HG03045 (cell line): ENCODE results near the gene CDK2AP2.

Experiments used
- ATAC-seq: cut with Tn5 transposase; IDR thresholded peaks from one replicate; pipeline ENCODE4 v1.9.1; 2021; ENCODE audit warnings: mild to moderate bottlenecking, moderate library complexity; ENCODE audit not compliant: unreplicated experiment

The CDK2AP2 gene

DNA sequence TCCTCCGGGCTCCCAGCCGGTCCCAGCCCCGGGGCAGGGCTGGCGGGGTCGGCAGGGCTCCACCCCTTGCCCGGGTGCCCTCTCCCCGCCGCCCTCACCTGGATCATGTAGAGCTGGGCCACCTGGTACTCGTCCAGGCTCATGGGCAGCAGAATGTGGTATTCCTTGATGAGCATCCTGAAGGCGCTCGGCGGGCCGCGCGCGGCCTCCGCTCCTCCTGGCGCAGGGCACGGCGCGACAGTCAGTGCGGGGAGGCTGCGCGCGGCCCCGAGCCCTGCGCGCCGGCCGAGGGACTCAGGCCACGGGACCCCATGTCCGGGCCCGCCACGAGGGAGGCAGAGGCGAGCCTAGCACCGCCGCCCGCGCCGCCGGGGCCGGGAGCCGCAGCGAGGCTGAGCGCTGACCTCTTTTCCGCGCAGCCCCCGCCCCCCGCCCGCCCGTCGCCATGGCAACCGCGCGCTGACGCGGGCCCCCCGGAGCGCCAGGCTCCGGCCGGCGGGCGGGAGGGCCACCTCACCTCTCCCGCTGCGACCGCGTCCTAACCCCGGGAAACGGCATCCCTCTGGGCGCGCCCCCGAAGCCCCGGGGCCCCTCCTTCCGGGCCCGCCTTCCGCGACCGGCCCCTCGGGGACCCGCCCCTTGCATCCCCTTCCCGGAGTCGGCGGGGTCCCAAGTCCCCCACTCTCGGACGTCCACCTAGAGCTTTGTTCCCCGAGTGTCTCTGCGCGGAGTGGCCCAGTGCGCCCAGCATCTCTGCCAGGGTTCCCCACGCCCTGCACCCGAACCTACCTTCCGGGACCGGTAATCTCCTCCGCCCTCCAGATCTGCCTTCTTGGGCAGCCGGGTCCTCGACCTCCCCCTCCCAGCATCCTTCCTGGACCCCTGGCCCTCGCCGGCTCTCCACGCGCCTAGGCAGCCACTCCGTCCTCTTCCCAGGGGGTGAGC is 3.7 kb downstream of the CDK2AP2 start:
- ATAC-seq = no peak

DNA sequence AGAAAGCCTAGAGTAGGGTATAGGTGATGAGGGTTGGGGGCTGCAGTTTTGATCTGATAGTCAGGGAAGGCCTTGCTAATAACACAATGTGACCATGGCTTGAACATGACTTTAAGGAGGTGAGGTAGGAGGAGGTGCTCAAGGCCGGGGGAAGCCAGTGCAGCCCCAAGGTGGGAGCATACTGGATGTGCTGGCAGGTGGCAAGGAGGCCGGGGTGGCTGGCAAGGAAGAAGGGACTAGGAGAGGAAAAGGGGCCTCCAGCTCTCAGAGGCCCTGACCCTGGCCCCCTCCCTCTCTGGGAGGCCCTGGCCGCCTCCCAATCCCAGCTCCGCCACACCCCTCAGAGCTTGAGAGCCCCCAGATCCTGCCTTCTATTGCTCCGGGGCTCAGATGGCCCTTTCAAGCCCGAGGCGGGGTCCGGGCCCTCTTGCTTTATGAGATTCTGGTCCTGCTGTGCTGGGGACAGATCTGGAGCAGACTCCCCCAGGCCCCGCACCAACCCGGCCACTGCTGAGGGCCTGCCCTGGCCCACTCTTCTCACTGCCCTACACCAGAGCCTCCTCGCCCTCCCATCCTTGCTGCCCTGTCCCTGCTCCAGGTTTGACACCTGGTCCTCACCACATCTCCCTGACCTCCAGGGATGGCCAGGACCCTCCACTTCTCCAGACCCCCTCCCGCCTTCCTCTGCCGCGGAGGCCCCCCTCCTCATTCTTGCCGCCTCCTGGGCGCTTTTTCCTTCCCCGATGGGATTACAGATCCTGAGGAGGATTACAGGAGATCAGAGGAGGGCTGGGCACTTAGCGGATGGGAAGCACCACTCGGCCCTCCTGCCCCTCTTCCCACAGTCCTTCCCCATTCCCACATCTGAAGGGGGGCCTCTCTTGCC is 4.6 kb downstream of the CDK2AP2 start:
- ATAC-seq = no peak

DNA sequence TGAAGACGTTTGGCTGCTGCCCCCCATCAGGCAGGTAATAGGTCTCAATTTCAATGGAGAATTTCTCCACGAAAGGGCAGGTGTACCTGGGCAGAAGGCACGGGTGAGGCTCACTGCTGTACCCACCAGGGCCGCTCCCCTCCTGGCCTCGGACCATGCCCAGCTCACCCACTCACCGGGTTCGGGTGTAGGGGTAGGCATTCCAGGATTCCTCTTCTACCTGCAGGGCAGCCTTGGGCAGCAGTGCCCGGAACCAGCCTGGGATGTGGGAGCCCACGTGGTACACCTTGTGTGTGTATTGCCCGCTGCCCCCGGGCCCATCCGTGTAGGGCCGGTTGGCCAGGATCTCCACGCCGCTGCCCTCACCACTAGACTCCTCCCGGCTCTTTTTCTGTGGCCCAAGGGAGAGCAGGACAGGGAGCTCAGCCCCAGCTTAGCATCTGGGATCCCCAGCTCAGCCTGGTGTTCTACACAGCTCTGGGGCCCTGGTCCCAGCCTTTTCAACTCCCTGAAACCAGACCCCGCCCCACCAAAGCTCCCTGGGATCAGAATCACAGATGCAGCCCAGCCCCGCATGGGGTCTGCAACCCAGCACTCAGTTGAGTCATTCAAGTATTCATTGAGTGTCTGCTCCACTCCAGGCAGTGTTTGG is 5.5 kb downstream of the CDK2AP2 start:
- ATAC-seq = no peak

DNA sequence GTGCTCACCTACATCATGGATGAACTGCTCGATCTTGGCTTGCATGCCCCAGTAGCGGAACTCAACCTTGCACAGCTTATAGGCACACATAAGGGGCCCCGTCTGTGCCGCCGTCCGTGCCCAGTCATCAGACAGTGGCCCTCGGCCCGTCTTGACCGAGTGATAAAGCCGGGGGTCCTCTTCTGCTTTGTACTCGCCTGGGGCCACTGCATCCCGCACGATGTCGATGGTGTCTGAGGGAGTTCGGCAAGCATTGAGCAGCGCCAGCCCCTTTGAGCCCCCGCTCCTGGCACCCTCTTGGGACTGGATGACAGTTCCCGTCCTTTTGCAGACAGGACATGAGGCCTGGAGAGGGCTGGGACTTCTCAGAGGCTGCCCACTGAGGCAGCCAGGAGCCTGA is 6.1 kb downstream of the CDK2AP2 start:
- ATAC-seq = no peak

DNA sequence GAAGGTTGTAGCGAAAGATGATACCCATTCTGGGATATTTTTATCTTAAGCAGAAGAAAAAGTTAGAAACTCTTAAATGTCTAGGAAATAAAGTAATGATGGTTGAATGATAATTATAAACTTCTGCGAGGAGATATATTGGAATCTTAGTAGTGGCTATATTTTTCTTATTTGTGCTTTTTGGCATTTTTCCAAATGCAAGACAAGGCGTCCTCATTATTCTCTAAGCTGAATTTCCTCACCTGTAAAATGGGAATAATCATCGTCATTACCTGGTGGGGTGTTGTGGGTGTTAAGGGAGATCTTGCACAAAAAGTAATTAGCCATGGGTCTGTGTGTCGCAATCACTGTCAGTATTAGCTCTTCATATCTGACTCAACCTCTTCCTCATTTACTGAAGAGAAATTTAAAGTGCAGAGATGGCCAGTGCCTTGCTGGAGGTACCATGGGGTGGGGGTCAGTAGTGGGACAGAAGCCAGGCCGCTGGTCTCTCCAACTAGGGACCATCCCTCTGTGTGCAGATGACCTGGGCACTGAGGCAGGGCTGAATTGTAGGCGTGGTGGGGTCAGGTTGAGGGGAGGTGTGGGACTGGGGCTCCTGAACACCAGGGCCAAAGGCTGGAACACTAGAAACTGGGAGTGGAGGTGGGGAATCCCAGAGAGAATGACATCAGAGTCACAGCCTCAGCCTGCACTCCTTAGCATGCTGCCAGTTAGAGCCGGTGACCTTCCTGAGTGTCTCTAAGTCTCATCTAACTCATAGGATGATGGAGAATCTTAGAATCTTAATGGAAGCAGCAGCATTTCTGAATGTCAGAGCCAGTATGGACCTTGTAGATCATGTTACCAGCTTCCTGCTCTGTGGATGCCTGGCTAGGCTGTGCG is 6.9 kb downstream of the CDK2AP2 start:
- no peak for ATAC-seq

DNA sequence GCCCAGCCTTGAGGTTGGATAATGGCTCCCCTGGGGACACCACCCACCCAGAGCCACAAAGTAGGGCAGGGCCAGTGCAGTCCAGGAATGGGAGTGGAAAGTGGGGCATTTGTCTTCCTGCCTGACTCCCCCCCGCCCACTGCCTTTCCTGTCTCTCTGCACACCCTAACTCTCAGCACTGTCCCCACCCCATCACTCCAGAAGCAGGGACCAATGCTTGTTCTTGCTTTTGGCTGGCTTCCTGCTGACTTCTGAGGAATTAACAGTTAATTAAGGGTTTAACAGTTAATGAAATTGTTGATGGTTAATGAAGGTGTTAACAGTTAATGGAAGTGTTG is 7.5 kb downstream of the CDK2AP2 start:
- no peak for ATAC-seq

DNA sequence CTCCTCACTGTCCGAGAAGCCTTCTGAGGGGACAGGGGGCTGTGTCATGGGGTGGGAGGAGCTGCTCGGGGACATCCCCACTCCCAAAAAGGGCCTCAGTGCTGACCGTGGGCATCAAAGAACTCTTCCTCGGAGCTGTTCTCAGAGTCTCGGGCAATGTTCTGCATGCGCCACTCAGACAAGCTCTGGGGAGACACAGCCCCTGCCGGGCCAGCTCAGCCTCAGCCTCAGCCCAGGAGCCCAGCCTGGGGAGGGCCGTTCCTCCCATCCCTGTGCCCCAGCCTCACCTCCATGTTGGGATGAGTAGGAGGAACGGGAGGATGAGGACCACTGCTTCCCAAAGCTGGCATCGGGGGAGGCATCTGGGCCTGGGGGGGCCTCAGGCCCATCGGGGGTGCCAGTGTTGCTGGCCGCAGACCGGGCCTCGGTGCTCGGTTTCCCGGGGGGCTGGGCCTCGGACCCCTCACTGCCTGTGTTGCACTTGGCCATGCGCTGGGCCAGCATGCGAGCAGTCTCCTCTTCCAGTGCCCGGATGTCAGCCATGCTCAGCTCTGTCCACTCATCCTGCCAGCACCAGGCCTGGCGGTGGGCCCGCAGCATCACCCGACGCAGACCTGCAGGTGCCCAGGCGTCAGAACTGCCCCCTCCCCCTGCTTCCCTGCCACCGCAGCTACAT is 8.0 kb downstream of the CDK2AP2 start:
- no peak for ATAC-seq

DNA sequence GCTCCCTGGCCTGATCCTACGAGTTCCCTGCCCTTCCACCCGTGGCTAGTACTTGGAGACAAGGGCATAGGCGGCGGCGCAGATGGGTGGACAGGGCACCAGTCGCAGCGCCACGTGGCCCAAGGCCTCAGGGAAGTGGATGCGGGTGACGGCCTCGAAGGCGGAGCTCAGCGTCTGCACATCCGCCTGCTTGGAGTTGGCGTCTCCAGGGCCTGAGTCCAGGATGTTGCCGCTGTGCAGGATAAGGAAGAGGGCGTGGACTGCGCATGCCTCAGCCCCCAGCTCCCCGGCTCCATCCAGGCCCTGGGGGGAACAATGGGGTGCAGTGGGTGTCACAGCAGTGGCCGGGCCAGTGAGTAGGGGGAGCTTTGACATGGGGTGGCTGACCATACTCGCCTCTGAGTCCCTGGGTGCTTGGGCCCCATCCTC is 9.4 kb downstream of the CDK2AP2 start:
- no peak for ATAC-seq

DNA sequence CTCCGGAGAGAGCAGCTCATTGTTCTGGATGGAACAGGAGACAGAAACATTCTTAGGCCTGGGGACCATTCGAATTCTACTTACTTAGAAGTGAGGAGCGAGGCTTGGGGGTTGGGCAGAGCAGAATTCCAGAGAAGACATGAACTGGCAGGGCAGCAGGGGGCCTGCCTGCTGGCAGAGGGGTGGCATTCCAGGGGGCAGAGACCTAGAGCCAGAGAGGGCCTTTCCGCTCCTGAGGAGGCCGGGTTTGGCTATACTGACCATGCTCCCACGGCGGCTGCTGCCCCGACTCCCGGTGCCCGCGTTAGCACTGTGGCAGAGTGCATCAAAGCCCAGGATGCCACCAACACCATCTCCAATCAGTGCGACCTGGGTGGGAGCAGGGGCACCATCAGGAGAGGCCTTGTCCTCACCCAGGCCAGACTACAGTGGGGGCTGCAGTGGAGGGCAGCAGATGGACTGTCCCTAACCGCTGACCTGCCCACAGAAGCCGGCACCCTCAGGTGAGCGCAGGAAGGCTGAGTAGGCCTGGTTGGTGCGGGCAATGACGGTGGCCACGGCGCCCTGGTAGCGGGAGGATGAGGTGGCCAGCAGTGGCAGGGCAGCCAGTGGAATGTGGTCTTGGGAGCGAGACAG is 10.2 kb downstream of the CDK2AP2 start:
- no peak for ATAC-seq

DNA sequence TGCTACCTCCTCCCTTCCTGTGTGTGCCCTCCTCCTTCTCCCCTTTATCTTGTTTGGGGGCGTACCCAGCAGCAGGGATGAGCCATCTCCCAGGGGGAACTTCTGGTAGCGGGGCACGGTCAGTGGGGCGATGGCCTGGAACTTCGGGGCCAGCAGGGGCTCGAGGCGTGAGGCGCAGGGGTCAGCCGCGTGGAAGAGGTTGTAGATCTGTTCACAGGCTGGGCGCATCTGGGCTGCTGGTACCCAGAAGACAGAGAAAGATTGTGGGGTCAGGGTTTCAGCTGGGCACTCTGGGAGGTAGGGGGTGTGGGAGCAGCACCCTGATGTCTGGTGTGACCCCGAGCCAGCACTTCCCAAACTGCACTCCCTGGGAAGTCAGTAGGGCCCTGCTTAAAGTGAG is 11.8 kb downstream of the CDK2AP2 start:
- no peak for ATAC-seq

DNA sequence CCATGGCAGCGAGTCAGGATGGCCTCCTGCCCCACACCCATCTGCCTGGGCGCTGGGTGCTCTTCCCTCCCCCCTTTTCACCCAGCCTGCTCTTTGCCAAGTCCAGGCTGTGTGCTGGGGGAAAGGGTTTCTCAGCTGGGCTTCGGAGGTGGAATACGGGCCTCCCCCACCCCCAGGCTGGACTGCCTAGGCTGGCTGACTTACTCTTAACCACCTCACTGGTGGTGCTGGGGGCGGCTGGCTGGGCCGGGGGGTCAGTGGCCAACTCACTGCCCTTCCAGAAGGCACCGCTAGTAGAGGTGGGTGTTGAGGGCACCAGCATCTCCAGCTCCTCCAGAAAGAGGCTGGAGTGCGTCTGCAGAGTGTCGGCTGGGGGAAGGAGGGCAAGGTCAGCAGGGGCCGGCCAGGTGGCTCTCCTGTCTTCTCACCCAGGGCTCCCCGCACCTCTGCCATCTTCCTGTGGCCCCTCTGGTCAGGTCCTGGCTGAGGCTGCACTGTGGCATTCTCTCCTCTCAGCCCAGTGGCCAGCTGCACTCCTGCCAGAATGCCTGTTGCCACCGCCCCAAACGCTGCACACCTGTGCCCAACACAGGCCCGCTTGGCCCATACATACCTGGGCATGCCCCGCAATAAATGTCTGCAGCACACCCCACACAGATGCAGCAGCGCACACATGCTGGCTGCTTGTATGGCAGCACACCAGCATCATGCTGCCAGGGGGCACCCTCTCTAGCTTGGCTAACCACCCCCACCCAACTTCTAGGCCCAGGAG is 12.5 kb downstream of the CDK2AP2 start:
- ATAC-seq = no peak

DNA sequence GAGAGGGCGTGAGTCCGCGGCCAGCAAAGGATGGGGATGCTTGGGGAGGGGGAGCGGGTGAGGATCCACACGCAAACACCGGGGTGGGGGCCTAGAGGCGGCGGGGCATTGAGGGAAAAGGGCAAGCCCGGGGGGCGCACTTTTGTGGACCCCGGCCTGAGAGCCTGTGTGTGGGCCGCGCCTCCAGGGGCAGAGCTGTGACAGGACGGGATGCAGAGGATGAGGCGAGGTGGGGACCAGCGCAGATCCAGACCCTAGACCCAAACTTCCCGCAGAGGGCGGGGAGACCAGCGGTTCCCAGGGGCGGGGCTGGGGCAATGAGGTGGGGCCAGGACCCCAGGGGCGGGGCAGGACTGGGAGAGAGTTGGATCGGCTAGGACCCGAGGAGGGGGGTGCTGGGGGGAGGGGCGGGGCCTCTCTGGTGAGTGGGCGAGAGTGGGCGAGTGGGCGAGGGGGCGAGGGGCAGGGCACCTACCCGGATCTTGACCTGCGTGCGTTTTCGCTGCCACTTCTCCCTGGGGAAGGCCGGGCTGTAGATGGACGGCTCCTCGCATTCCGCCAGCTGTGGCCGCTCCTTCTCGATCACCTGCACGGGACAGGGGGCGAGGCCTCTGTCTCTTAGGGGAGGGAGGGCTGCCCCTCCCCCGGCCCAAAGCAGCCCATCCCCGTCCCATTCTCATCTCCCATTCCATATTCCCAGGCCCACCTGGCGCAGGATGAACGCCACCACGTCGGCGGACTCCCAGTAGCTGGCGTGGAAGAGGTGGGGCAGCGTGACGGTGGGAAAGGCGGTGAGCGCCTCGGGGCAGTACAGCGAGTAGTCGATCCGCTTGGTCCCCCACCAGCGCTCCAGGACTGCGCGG is 13.4 kb downstream of the CDK2AP2 start:
- ATAC-seq = no peak

DNA sequence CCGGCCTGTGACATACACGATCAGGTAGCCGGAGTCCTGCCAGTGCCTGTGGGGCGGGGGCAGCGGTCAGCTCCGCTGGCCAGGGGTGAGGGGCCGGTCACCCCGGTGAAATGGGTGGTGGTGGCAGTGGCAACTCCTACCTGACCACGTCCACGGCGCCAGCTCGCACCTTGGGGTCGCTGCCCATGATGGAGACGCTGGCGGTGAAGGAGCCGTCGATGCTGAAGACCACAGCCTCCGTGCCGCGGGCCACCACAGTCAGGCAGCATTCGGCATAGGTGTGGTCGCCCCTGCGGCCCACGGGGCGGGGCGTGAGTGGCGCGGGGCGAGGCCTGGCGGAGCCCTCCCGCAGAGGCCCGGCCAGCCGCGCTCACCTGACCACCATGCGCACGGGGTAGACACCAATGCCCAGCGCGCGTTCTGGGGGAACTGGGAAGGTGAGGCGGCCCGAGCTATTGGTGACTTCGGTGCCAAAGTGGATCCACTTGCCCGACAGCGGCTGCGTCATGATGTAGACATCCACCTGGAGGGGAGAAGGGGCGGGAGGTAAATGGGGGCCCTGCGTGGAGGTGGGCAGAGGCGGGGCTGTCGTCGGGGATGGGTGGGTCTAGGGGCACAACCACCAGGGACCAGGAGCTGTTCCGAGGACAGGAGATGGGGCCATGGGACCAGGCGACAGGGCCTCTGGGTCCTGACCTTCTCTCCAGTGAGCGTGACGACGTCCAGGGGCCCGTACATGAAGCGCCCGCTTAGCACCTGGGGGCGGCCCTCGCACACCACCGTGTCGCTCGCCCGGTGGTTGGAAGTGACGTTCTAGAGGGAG is 14.2 kb downstream of the CDK2AP2 start:
- no peak for ATAC-seq

DNA sequence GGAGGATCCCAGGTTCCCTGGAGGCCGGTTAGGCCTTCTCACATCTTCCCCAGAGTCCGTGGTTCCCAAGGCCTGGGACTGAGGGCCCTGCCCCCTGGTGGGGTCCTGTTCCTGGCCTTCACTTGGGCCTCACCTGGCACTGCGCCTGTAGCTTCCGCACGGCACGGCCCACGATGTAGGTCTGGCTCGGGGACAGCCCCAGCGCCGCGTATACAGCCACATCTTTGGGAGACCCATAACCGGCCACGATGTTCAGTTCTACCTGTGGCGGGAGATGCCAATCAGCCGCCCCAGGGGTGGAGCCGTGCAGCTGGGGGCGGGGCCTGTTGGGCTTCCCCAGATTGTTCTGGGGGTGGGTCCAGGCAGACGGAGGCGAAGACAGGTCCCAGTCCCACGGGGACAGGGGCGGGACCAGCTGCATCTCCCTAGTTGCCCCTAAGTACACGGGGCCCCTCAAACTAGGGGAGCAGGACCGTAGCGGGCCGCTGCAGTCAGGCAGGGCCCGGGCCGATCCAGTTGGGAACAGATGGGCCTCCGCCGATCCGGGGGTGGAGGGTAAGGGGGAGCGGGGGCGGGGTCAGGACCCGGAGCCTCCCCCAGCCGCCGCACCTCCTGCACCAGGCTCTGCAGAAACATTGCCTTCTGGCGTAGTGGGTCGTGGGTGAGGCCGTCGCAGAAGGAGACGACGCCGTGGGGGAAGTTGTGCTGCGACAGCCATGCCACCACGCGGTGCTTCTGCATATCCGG is 15.0 kb downstream of the CDK2AP2 start:
- no peak for ATAC-seq

DNA sequence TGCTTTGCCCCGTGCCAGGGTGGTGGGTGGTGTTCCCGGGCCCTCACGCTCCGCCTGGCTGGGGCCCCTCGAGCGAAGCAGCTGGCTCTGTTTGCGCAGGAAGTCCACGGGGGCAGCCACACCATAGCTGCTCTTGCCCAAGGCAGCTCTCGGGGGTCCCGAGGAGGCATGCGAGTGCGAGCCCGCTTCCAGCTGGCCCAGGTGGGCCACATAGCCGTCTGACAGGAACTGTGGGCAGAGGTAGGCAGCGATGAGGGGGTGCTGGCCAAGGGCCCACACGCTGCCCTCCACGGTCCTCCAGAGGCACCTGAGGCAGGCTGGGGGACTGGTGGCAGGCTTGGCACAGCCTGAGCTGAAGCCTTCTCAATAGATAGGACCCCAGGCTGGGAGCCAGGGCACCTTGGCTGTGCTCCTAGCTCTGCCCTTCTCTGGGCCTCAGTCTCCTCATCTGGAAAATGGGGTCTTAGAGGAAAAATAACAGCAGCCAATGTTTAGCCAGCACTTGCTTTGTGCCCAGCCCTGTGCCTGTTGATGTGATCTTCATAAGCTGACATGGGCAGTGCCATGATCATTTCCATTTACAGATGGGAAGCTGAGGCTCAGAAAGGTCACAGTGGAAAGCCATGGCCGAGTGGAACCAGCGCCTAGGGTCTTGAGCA is 15.8 kb downstream of the CDK2AP2 start:
- ATAC-seq = no peak
